ENCODE measurements around the gene ANKRD34C.

- TF ChIP-seq CTCF (IDR thresholded peaks at IDR 0.05) (no peak), POLR2A (IDR thresholded peaks at IDR 0.05) (no peak)
Observed at GRCh38 chr15:79244876-79245275, 37.6 kb upstream of the ANKRD34C start.

Measured in uterus (tissue), 2 donors.